HepG2 (cell line): Measurements from ENCODE around the gene INO80B. TPM values are rescaled to one million over a fixed set of nuclear protein-coding genes. Genes with fewer than 3 reads are reported as not detected.

Source experiments
- DBP ChIP-seq: sonication (generic); formaldehyde crosslinking; IDR thresholded peaks from 2 replicates; pipeline ENCODE4 v1.4.0; 2020; ENCODE audit warnings: missing genetic modification reagents; ENCODE audit errors: not compliant biosample characterization
- FOXM1 ChIP-seq: sonication (generic); formaldehyde crosslinking; IDR thresholded peaks from 2 replicates; pipeline ENCODE4 v1.5.0; 2020; ENCODE audit warnings: missing genetic modification reagents
- HNRNPUL1 ChIP-seq: fragments of 200-400 bp; formaldehyde crosslinking; IDR thresholded peaks from 2 replicates; pipeline ENCODE4 v1.6.1; 2017; ENCODE audit warnings: low read depth, mild to moderate bottlenecking, low read length, moderate library complexity
- IKZF1 ChIP-seq: fragments of 450-650 bp; IDR thresholded peaks from 2 replicates; pipeline ENCODE4 v1.7.1; 2016
- JDP2 ChIP-seq: sonication (generic); formaldehyde crosslinking; IDR thresholded peaks from 2 replicates; pipeline ENCODE4 v1.8.1; 2022; ENCODE audit warnings: missing genetic modification reagents, borderline replicate concordance
- KDM4B ChIP-seq: sonication (generic); formaldehyde crosslinking; IDR thresholded peaks from 2 replicates; pipeline ENCODE4 v1.4.0; 2020; ENCODE audit warnings: missing genetic modification reagents
- KLF11 ChIP-seq: IDR thresholded peaks from 2 replicates; pipeline ENCODE4 v1.6.1; 2016; ENCODE audit warnings: missing compliant biosample characterization
- KLF16 ChIP-seq, 2 experiments: sonication (generic) in 1 of 2; formaldehyde crosslinking in 1 of 2; IDR thresholded peaks; 2 replicates each; pipeline versions ENCODE4 v1.6.1 to v1.8.0; 2016 to 2023; ENCODE audit warnings: missing genetic modification reagents in 2 of 2, missing compliant biosample characterization in 1 of 2
- KMT2A ChIP-seq: sonication (generic); formaldehyde crosslinking; IDR thresholded peaks from 2 replicates; pipeline ENCODE4 v1.4.0; 2020; ENCODE audit warnings: missing genetic modification reagents
- PAWR ChIP-seq: sonication (generic); formaldehyde crosslinking; IDR thresholded peaks from 2 replicates; pipeline ENCODE4 v1.4.0; 2020; ENCODE audit warnings: missing genetic modification reagents, mild to moderate bottlenecking, borderline replicate concordance
- SCMH1 ChIP-seq: sonication (generic); formaldehyde crosslinking; IDR thresholded peaks from 2 replicates; pipeline ENCODE4 v1.9.0; 2021; ENCODE audit warnings: missing genetic modification reagents, mild to moderate bottlenecking, borderline replicate concordance
- STAT6 ChIP-seq: sonication (generic); formaldehyde crosslinking; IDR thresholded peaks from 2 replicates; pipeline ENCODE4 v1.4.0; 2020; ENCODE audit warnings: missing genetic modification reagents, mild to moderate bottlenecking, borderline replicate concordance
- TCF7 ChIP-seq: sonication (generic); IDR thresholded peaks from 2 replicates; pipeline ENCODE4 v1.6.1; 2016; ENCODE audit warnings: antibody characterized with exemption, low read depth
- THAP9 ChIP-seq: sonication (generic); formaldehyde crosslinking; IDR thresholded peaks from 2 replicates; pipeline ENCODE4; 2020; ENCODE audit warnings: missing genetic modification reagents, mild to moderate bottlenecking, borderline replicate concordance
- XRCC5 ChIP-seq: fragments of 200-400 bp; formaldehyde crosslinking; optimal IDR thresholded peaks from 2 replicates; pipeline ENCODE3; 2017; ENCODE audit warnings: mild to moderate bottlenecking, low read length
- ZNF513 ChIP-seq: sonication (generic); formaldehyde crosslinking; conservative IDR thresholded peaks from 2 replicates; pipeline ENCODE4 v1.5.0; 2020; ENCODE audit warnings: missing genetic modification reagents
- ZNF704 ChIP-seq: sonication (generic); formaldehyde crosslinking; IDR thresholded peaks from 2 replicates; pipeline ENCODE4 v1.8.1; 2023; ENCODE audit warnings: mild to moderate bottlenecking, inconsistent platforms, moderate library complexity, missing genetic modification reagents, borderline replicate concordance
- ZNF724P ChIP-seq: sonication (generic); formaldehyde crosslinking; IDR thresholded peaks from 2 replicates; pipeline ENCODE4 v1.8.0; 2022; ENCODE audit warnings: missing genetic modification reagents, borderline replicate concordance
- ZNF878 ChIP-seq: sonication (generic); formaldehyde crosslinking; IDR thresholded peaks from 2 replicates; pipeline ENCODE4 v1.8.1; 2023; ENCODE audit warnings: mild to moderate bottlenecking, missing genetic modification reagents, moderate library complexity
- polyA plus RNA-seq, 8 experiments: library from polyadenylated mRNA; depleted of rRNA in 3 of 8; stranded (reverse) in 7 of 8; unstranded in 1 of 8; fragments of >200 nt; fragmentation: Illumina TruSeq in 4 of 8; extraction: Trizol in 4 of 8; gene quantifications; 2 replicates each; pipeline versions ENCODE4 v1.2.1 to v1.2.3, GENCODE V29; 2011 to 2016; ENCODE audit warnings: low read depth in 4 of 8, missing spikeins in 1 of 8, mixed read lengths in 1 of 8; ENCODE audit not compliant: insufficient read depth in 1 of 8
- total RNA-seq, 5 experiments: library from RNA; depleted of rRNA; stranded (reverse); fragments of >200 nt; fragmentation: Illumina TruSeq; extraction: Trizol; gene quantifications; 2 replicates each; pipeline ENCODE4 v1.2.3, GENCODE V29; 2016; ENCODE audit warnings: low read depth in 1 of 5

Gene INO80B
- total and polyA plus RNA-seq, 2 of the 13 experiments (the other 11 are each of a cell fraction or from before 2014, with no cell fraction given): 6.2 to 14.5 TPM

GRCh38 chr2:74447230-74447999 is 7.5 kb upstream of the INO80B start (continued):
- 0 out of 2 replicates have a peak, but pooled peaks have one; percentile 55 for TF ChIP-seq STAT6 (CRISPR knock-in tag)
- TF ChIP-seq DBP (CRISPR knock-in tag): no peak
- no peak for TF ChIP-seq IKZF1
- TF ChIP-seq ZNF878: no peak
- TF ChIP-seq THAP9 (CRISPR knock-in tag): no peak
- no peak for TF ChIP-seq ZNF513 (CRISPR knock-in tag)
- TF ChIP-seq KLF16 (CRISPR knock-in tag; IDR thresholded peaks at IDR 0.05): 0 out of 4 replicates have a peak, but pooled peaks of 1 of the 2 experiments have one; percentile 45
- TF ChIP-seq FOXM1 (CRISPR knock-in tag): no peak
- no peak for TF ChIP-seq ZNF704 (CRISPR knock-in tag)
- TF ChIP-seq JDP2 (CRISPR knock-in tag): no peak
- TF ChIP-seq TCF7: no peak
- no peak for TF ChIP-seq ZNF724P (CRISPR knock-in tag)
- no peak for TF ChIP-seq KMT2A (CRISPR knock-in tag)
- TF ChIP-seq PAWR (CRISPR knock-in tag): no peak
- TF ChIP-seq HNRNPUL1: peak; percentile 86
- no peak for TF ChIP-seq KLF11
- no peak for TF ChIP-seq SCMH1 (CRISPR knock-in tag)
- TF ChIP-seq KDM4B: no peak
- no peak for TF ChIP-seq XRCC5
